Keratinocyte (primary cell): ENCODE results near the gene HSD17B2.

Experiments
- EZH2 ChIP-seq: IDR thresholded peaks from one replicate; pipeline ENCODE4 v1.6.1; 2012; ENCODE audit warnings: inconsistent platforms, mild to moderate bottlenecking, low read length, moderate library complexity
- TF ChIP-seq, protein P1 (sequence below), 3 experiments: IDR thresholded peaks in 1 of 3; conservative IDR thresholded peaks in 1 of 3; optimal IDR thresholded peaks in 1 of 3; 2 replicates in 2 of 3; 3 replicates in 1 of 3; pipeline versions ENCODE3 to v1.5.1; 2011; ENCODE audit warnings: low read length in 3 of 3, mild to moderate bottlenecking in 3 of 3, moderate library complexity in 2 of 3, control low read depth in 1 of 3, inconsistent platforms in 1 of 3; ENCODE audit not compliant: insufficient read depth in 2 of 3; ENCODE audit errors: extremely low read depth in 1 of 3

DNA sequence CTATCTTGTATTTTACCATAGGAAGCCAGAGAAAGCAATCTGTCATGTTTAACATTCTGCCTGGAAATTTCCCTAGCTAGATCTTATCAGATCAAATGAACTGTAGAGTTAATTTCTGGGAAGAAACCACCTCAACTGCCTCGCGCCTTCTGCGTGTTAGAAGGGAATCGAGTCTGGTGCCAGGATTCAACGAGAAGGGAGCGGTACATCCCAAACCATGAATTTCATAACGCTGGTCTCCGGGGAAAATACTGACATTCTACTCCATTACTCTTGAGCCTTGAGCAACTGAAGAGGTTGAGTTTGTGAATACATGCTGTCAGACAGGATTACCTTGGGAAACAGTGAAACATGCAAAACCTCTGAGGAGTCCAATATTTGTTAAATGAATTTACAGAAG lies 99.8 kb downstream of the HSD17B2 start:
- TF ChIP-seq, protein P1, sequence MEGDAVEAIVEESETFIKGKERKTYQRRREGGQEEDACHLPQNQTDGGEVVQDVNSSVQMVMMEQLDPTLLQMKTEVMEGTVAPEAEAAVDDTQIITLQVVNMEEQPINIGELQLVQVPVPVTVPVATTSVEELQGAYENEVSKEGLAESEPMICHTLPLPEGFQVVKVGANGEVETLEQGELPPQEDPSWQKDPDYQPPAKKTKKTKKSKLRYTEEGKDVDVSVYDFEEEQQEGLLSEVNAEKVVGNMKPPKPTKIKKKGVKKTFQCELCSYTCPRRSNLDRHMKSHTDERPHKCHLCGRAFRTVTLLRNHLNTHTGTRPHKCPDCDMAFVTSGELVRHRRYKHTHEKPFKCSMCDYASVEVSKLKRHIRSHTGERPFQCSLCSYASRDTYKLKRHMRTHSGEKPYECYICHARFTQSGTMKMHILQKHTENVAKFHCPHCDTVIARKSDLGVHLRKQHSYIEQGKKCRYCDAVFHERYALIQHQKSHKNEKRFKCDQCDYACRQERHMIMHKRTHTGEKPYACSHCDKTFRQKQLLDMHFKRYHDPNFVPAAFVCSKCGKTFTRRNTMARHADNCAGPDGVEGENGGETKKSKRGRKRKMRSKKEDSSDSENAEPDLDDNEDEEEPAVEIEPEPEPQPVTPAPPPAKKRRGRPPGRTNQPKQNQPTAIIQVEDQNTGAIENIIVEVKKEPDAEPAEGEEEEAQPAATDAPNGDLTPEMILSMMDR (optimal IDR thresholded peaks at IDR 0.05 in 1 of 3, IDR thresholded peaks at IDR 0.05 in 1 of 3, conservative IDR thresholded peaks at IDR 0.05 in 1 of 3; ENCODE audit: extremely low read depth in 1 of 3, insufficient read depth in 2 of 3, low read length in 3 of 3): no peak
- TF ChIP-seq EZH2: no peak
